PC-3 (cell line): Measurements from ENCODE around the gene SLC2A4RG. TPM values are rescaled to one million over a fixed set of nuclear protein-coding genes. Genes with fewer than 3 reads are reported as not detected.

Source experiments
- ATAC-seq: fragments of 200-7000 bp; cut with Tn5 transposase; 2 replicates; pipeline ENCODE4 v1.9.1; 2020; ENCODE audit warnings: mild to moderate bottlenecking, moderate library complexity
- BruUV-seq: library from RNA; stranded (reverse); fragments of 400-500 nt; replicated peaks from 2 replicates; lab custom pipeline; 2021; lab: Mats Ljungman, UMichigan
- CTCF ChIA-PET: fragments of 300-600 bp; sonication (Branson Sonifier 250); formaldehyde crosslinking; loops from one replicate; lab custom pipeline; 2022; ENCODE audit warnings: antibody characterized with exemption; lab: Charles Lee
- POLR2A ChIA-PET: fragments of 300-600 bp; sonication (Branson Sonifier 250); formaldehyde crosslinking; loops from one replicate; lab custom pipeline; 2022; ENCODE audit warnings: antibody characterized with exemption; ENCODE audit not compliant: unreplicated experiment; lab: Charles Lee
- DNase-seq: peaks from one replicate; pipeline ENCODE4 v3.0.0-alpha.2; 2015
- H2AFZ ChIP-seq: fragments of 300-600 bp; sonication (generic); 2 replicates; pipeline ENCODE4 v1.6.0; 2016; ENCODE audit warnings: antibody characterized with exemption, low read length
- H3F3A ChIP-seq: fragments of 300-600 bp; sonication (generic); one replicate; pipeline ENCODE4 v1.6.0; 2017; ENCODE audit warnings: antibody characterized with exemption, low read length, control low read depth, mild to moderate bottlenecking; ENCODE audit not compliant: unreplicated experiment
- H3K27ac ChIP-seq: fragments of 300-600 bp; sonication (generic); 2 replicates; pipeline ENCODE4 v1.5.1; 2016; ENCODE audit warnings: mild to moderate bottlenecking, low read length
- H3K27me3 ChIP-seq: fragments of 300-600 bp; sonication (generic); 2 replicates; pipeline ENCODE4 v1.6.1; 2016; ENCODE audit warnings: low read length, mixed read lengths
- H3K36me3 ChIP-seq: fragments of 300-600 bp; sonication (generic); 2 replicates; pipeline ENCODE4 v1.6.1; 2016; ENCODE audit warnings: low read depth, mixed run types, low read length, mixed read lengths
- H3K4me1 ChIP-seq: fragments of 300-600 bp; sonication (generic); 2 replicates; pipeline ENCODE4 v1.5.1; 2016; ENCODE audit warnings: low read length; ENCODE audit not compliant: insufficient read depth
- H3K4me2 ChIP-seq: fragments of 300-600 bp; sonication (generic); 2 replicates; pipeline ENCODE4 v1.6.0; 2016; ENCODE audit warnings: low read length
- H3K4me3 ChIP-seq: fragments of 300-600 bp; sonication (generic); 2 replicates; pipeline ENCODE4 v1.5.1; 2016; ENCODE audit warnings: mild to moderate bottlenecking, low read length, mixed read lengths
- H3K79me2 ChIP-seq: fragments of 300-600 bp; sonication (generic); 2 replicates; pipeline ENCODE4 v1.6.1; 2017; ENCODE audit warnings: low read length, mixed read lengths
- H3K9ac ChIP-seq: fragments of 300-600 bp; sonication (generic); 2 replicates; pipeline ENCODE4 v1.6.0; 2016; ENCODE audit warnings: mild to moderate bottlenecking, low read length
- H3K9me2 ChIP-seq: fragments of 300-600 bp; sonication (generic); replicated peaks from 2 replicates; pipeline ENCODE4 v1.6.1; 2016; ENCODE audit warnings: mixed run types, low read length, mixed read lengths
- H3K9me3 ChIP-seq: fragments of 300-600 bp; sonication (generic); 2 replicates; pipeline ENCODE4 v1.6.1; 2016; ENCODE audit warnings: low read length, mixed read lengths
- H4K20me1 ChIP-seq: fragments of 300-600 bp; sonication (generic); 2 replicates; pipeline ENCODE4 v1.6.1; 2016; ENCODE audit warnings: low read length, mixed read lengths
- EZH2 ChIP-seq: fragments of 300-600 bp; sonication (generic); IDR thresholded peaks from one replicate; pipeline ENCODE4 v1.6.1; 2017; ENCODE audit warnings: antibody characterized with exemption, mild to moderate bottlenecking, low read length; ENCODE audit not compliant: unreplicated experiment
- EZH2phosphoT487 ChIP-seq: fragments of 300-600 bp; sonication (generic); IDR thresholded peaks from 2 replicates; pipeline ENCODE4 v1.6.1; 2018; ENCODE audit warnings: mild to moderate bottlenecking, antibody characterized with exemption, low read length, borderline replicate concordance
- intact Hi-C: fragments of 100-400 bp; cut with micrococcal nuclease; formaldehyde crosslinking; loops from 2 replicates; pipeline ENCODE4 v1.9.0; 2023
- total RNA-seq: library from RNA; depleted of rRNA; stranded (reverse); fragments of >200 nt; gene quantifications from 2 replicates; pipeline ENCODE4 v1.2.3, GENCODE V29; 2014
- TF ChIP-seq, protein P1 (sequence below): fragments of 300-600 bp; sonication (generic); conservative IDR thresholded peaks from 2 replicates; pipeline ENCODE4 v1.5.1; 2017; ENCODE audit warnings: antibody characterized with exemption, low read depth, mild to moderate bottlenecking, low read length

Gene SLC2A4RG
- total RNA-seq, 1 experiment from 2014 or later = 116 TPM

DNA sequence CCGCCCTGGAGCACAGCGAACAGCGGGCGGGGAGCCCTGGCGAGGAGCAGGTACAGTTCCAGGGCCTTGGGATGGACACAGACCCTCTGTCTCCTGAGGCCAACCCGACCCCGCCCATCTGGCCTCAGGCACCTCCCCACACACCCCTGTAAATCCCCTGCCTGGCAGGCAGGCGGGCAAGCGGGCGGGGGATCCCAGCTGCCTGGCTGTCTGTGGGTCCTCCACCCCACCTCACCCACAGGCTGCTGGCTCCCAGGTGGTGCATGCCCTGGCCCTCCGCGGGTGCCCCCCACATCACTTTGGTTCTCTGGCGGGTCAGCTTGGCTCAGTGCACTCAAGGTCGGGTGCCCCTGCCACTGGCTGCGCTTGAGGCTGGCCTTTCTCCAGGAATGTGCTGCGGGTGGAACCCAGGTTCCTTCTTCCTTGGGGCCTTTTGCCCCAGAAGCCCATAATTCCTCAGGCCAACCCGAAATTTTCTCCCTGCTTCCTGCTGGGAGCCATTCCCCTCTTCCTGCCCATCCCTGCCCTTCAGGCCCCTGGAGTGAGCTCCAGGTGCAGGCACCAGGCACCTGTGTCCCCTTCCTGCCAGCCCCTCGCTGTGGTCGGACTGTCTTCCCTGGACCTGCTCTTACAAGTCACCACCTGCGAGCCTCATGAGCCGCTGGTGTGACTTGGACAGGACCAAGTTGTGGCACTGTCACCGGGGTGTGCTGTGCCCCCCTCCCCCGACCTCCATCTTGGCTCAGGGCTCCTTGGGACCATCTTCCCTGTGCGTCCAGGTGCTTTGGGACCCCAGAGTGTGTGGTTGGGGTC lies 48.5 kb upstream of the SLC2A4RG start:
- H3K4me1 ChIP-seq = peaks cover 11% of the 10 kb centered on the region
- H3K27ac ChIP-seq = no peak overlapping the region
- DNase-seq = no peak
- no peak overlapping the region for H2AFZ ChIP-seq
- H3K36me3 ChIP-seq = no peaks in the 10 kb centered on the region; the same call in 1 of the 2 replicates
- no peaks in the 10 kb centered on the region for H3K9me3 ChIP-seq
- H3K9me2 ChIP-seq = no peaks in the 10 kb centered on the region
- ChIA-PET POLR2A (no interaction called here), CTCF (no interaction called here)
- no peaks in the 10 kb centered on the region for H3F3A ChIP-seq
- TF ChIP-seq EZH2 (no peak), EZH2phosphoT487 (no peak)
- no peak overlapping the region for H3K4me3 ChIP-seq
- no peak overlapping the region for H3K4me2 ChIP-seq
- intact Hi-C loops = no loop called here
- no peak overlapping the region for H3K9ac ChIP-seq
- ATAC-seq = no peak
- no peaks in the 10 kb centered on the region for H4K20me1 ChIP-seq
- no peaks in the 10 kb centered on the region for H3K27me3 ChIP-seq
- no TSS peak for BruUV-seq
- H3K79me2 ChIP-seq = no peaks in the 10 kb centered on the region

GRCh38 chr20:63691711-63692435 lies 47.7 kb upstream of the SLC2A4RG start:
- H3K27ac ChIP-seq = no peak overlapping the region

DNA sequence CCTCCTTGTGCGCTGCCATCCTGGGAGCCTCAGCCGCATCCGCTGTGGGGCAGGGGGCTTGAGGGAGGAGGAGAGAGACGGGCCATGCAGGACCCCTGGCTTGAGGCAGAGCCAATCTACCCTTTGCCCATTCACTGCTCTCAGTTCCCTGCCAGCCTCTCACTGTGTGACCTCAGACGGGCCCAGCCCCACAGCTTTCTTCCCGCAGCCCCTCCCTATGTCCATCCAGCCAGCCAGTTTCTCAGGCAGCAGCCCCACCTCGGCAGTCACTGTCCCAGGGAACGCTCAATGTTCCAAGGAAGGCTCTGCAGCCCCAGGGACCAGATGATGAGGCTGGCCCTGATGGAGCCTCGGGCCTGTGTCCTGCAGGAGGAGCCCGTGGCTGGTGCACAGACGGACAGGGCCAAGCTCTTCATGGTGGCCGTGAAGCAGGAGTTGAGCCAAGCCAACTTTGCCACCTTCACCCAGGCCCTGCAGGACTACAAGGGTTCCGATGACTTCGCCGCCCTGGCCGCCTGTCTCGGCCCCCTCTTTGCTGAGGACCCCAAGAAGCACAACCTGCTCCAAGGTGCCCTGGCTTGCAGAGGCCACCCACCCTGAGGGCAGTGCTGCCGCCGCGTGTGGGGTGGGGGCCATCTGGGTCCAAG lies 47.0 kb upstream of the SLC2A4RG start:
- no peaks in the 10 kb centered on the region for H3K9me2 ChIP-seq
- intact Hi-C loops = no loop called here
- no peaks in the 10 kb centered on the region; the same call in 1 of the 2 replicates for H3K36me3 ChIP-seq
- TF ChIP-seq, protein P1, sequence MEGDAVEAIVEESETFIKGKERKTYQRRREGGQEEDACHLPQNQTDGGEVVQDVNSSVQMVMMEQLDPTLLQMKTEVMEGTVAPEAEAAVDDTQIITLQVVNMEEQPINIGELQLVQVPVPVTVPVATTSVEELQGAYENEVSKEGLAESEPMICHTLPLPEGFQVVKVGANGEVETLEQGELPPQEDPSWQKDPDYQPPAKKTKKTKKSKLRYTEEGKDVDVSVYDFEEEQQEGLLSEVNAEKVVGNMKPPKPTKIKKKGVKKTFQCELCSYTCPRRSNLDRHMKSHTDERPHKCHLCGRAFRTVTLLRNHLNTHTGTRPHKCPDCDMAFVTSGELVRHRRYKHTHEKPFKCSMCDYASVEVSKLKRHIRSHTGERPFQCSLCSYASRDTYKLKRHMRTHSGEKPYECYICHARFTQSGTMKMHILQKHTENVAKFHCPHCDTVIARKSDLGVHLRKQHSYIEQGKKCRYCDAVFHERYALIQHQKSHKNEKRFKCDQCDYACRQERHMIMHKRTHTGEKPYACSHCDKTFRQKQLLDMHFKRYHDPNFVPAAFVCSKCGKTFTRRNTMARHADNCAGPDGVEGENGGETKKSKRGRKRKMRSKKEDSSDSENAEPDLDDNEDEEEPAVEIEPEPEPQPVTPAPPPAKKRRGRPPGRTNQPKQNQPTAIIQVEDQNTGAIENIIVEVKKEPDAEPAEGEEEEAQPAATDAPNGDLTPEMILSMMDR = no peak
- TF ChIP-seq EZH2phosphoT487 (no peak), EZH2 (no peak)
- H3K27me3 ChIP-seq = no peaks in the 10 kb centered on the region
- no peak overlapping the region for H3K27ac ChIP-seq
- 0 out of 2 replicates have a peak, but pooled peaks cover 2% of the 10 kb centered on the region for H3K79me2 ChIP-seq
- ChIA-PET CTCF (no interaction called here), POLR2A (no interaction called here)
- no peak overlapping the region for H3K9ac ChIP-seq
- no peaks in the 10 kb centered on the region for H3K9me3 ChIP-seq
- no peak overlapping the region for H3K4me3 ChIP-seq
- DNase-seq (peak; percentile 32), ATAC-seq (peak; percentile 9)
- no TSS peak for BruUV-seq
- H2AFZ ChIP-seq = no peak overlapping the region
- H3K4me2 ChIP-seq = no peak overlapping the region
- peaks cover 14% of the 10 kb centered on the region for H3K4me1 ChIP-seq
- H3F3A ChIP-seq = no peaks in the 10 kb centered on the region
- H4K20me1 ChIP-seq = no peaks in the 10 kb centered on the region

More at GRCh38 chr20:63691711-63692435, 47.7 kb upstream of the SLC2A4RG start:
- no peaks in the 10 kb centered on the region for H3F3A ChIP-seq
- H3K4me1 ChIP-seq = peaks cover 10% of the 10 kb centered on the region
- ATAC-seq (no peak), DNase-seq (no peak)
- intact Hi-C loops = no loop called here
- BruUV-seq = no TSS peak
- H3K79me2 ChIP-seq = no peaks in the 10 kb centered on the region
- H3K4me2 ChIP-seq = no peak overlapping the region
- H3K9me3 ChIP-seq = no peaks in the 10 kb centered on the region
- ChIA-PET CTCF (no interaction called here), POLR2A (no interaction called here)
- no peak overlapping the region for H3K9ac ChIP-seq
- H3K36me3 ChIP-seq = no peaks in the 10 kb centered on the region; the same call in 1 of the 2 replicates
- H4K20me1 ChIP-seq = no peaks in the 10 kb centered on the region
- TF ChIP-seq EZH2 = no peak
- H3K9me2 ChIP-seq = no peaks in the 10 kb centered on the region
- H3K4me3 ChIP-seq = no peak overlapping the region
- H3K27me3 ChIP-seq = no peaks in the 10 kb centered on the region
- no peak overlapping the region for H2AFZ ChIP-seq
